PC-3 (cell line): Measurements from ENCODE around the gene HDX. TPM values are rescaled to one million over a fixed set of nuclear protein-coding genes. Genes with fewer than 3 reads are reported as not detected.

Experiments
- ATAC-seq: fragments of 200-7000 bp; cut with Tn5 transposase; 2 replicates; pipeline ENCODE4 v1.9.1; 2020; ENCODE audit warnings: mild to moderate bottlenecking, moderate library complexity
- BruUV-seq: library from RNA; stranded (reverse); fragments of 400-500 nt; replicated peaks from 2 replicates; lab custom pipeline; 2021; lab: Mats Ljungman, UMichigan
- CTCF ChIA-PET: fragments of 300-600 bp; sonication (Branson Sonifier 250); formaldehyde crosslinking; loops from one replicate; lab custom pipeline; 2022; ENCODE audit warnings: antibody characterized with exemption; lab: Charles Lee
- POLR2A ChIA-PET: fragments of 300-600 bp; sonication (Branson Sonifier 250); formaldehyde crosslinking; loops from one replicate; lab custom pipeline; 2022; ENCODE audit warnings: antibody characterized with exemption; ENCODE audit not compliant: unreplicated experiment; lab: Charles Lee
- DNase-seq: peaks from one replicate; pipeline ENCODE4 v3.0.0-alpha.2; 2015
- H2AFZ ChIP-seq: fragments of 300-600 bp; sonication (generic); 2 replicates; pipeline ENCODE4 v1.6.0; 2016; ENCODE audit warnings: antibody characterized with exemption, low read length
- H3F3A ChIP-seq: fragments of 300-600 bp; sonication (generic); one replicate; pipeline ENCODE4 v1.6.0; 2017; ENCODE audit warnings: antibody characterized with exemption, low read length, control low read depth, mild to moderate bottlenecking; ENCODE audit not compliant: unreplicated experiment
- H3K27ac ChIP-seq: fragments of 300-600 bp; sonication (generic); 2 replicates; pipeline ENCODE4 v1.5.1; 2016; ENCODE audit warnings: mild to moderate bottlenecking, low read length
- H3K27me3 ChIP-seq: fragments of 300-600 bp; sonication (generic); 2 replicates; pipeline ENCODE4 v1.6.1; 2016; ENCODE audit warnings: low read length, mixed read lengths
- H3K36me3 ChIP-seq: fragments of 300-600 bp; sonication (generic); 2 replicates; pipeline ENCODE4 v1.6.1; 2016; ENCODE audit warnings: low read depth, mixed run types, low read length, mixed read lengths
- H3K4me1 ChIP-seq: fragments of 300-600 bp; sonication (generic); 2 replicates; pipeline ENCODE4 v1.5.1; 2016; ENCODE audit warnings: low read length; ENCODE audit not compliant: insufficient read depth
- H3K4me2 ChIP-seq: fragments of 300-600 bp; sonication (generic); 2 replicates; pipeline ENCODE4 v1.6.0; 2016; ENCODE audit warnings: low read length
- H3K4me3 ChIP-seq: fragments of 300-600 bp; sonication (generic); 2 replicates; pipeline ENCODE4 v1.5.1; 2016; ENCODE audit warnings: mild to moderate bottlenecking, low read length, mixed read lengths
- H3K79me2 ChIP-seq: fragments of 300-600 bp; sonication (generic); 2 replicates; pipeline ENCODE4 v1.6.1; 2017; ENCODE audit warnings: low read length, mixed read lengths
- H3K9ac ChIP-seq: fragments of 300-600 bp; sonication (generic); 2 replicates; pipeline ENCODE4 v1.6.0; 2016; ENCODE audit warnings: mild to moderate bottlenecking, low read length
- H3K9me2 ChIP-seq: fragments of 300-600 bp; sonication (generic); replicated peaks from 2 replicates; pipeline ENCODE4 v1.6.1; 2016; ENCODE audit warnings: mixed run types, low read length, mixed read lengths
- H3K9me3 ChIP-seq: fragments of 300-600 bp; sonication (generic); 2 replicates; pipeline ENCODE4 v1.6.1; 2016; ENCODE audit warnings: low read length, mixed read lengths
- H4K20me1 ChIP-seq: fragments of 300-600 bp; sonication (generic); 2 replicates; pipeline ENCODE4 v1.6.1; 2016; ENCODE audit warnings: low read length, mixed read lengths
- EZH2 ChIP-seq: fragments of 300-600 bp; sonication (generic); IDR thresholded peaks from one replicate; pipeline ENCODE4 v1.6.1; 2017; ENCODE audit warnings: antibody characterized with exemption, mild to moderate bottlenecking, low read length; ENCODE audit not compliant: unreplicated experiment
- EZH2phosphoT487 ChIP-seq: fragments of 300-600 bp; sonication (generic); IDR thresholded peaks from 2 replicates; pipeline ENCODE4 v1.6.1; 2018; ENCODE audit warnings: mild to moderate bottlenecking, antibody characterized with exemption, low read length, borderline replicate concordance
- intact Hi-C: fragments of 100-400 bp; cut with micrococcal nuclease; formaldehyde crosslinking; loops from 2 replicates; pipeline ENCODE4 v1.9.0; 2023
- total RNA-seq: library from RNA; depleted of rRNA; stranded (reverse); fragments of >200 nt; gene quantifications from 2 replicates; pipeline ENCODE4 v1.2.3, GENCODE V29; 2014
- TF ChIP-seq, protein P1 (sequence below): fragments of 300-600 bp; sonication (generic); conservative IDR thresholded peaks from 2 replicates; pipeline ENCODE4 v1.5.1; 2017; ENCODE audit warnings: antibody characterized with exemption, low read depth, mild to moderate bottlenecking, low read length

The HDX gene
- total RNA-seq, 1 experiment from 2014 or later: 3.4 TPM

DNA sequence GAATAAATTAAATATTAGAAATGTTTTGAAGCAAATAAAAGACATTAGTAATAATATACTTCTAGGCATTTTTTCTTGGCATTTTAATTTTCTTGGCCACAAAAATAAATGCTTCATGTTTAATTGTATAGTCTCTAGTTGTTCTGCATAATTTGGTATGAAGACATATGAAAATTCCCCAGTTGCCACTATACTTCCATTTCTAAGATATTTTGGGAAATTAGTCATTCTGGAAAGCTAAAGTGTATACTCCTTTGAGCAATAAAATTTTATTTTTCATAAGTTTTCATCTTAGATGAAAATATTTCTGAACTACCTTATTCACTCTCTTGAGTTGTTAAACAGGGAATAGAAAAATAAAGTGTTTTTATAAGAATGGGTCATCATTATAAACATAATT, 13.8 kb downstream of the HDX start:
- Histone ChIP-seq H3K27me3 (no peaks in the 10 kb centered on the region), H3K79me2 (no peaks in the 10 kb centered on the region), H3K9me3 (no peaks in the 10 kb centered on the region), H2AFZ (no peak overlapping the region), H3K4me1 (no peaks in the 10 kb centered on the region), H3K9me2 (no peaks in the 10 kb centered on the region), H4K20me1 (no peaks in the 10 kb centered on the region), H3K27ac (no peak overlapping the region), H3K36me3 (no peaks in the 10 kb centered on the region), H3K4me2 (no peak overlapping the region), H3K9ac (no peak overlapping the region), H3K4me3 (no peak overlapping the region), H3F3A (no peaks in the 10 kb centered on the region)
- no peak for TF ChIP-seq EZH2
- intact Hi-C loops: no loop called here
- ChIA-PET POLR2A (no interaction called here), CTCF (no interaction called here)
- no peak for ATAC-seq
- DNase-seq: no peak
- no TSS peak for BruUV-seq

DNA sequence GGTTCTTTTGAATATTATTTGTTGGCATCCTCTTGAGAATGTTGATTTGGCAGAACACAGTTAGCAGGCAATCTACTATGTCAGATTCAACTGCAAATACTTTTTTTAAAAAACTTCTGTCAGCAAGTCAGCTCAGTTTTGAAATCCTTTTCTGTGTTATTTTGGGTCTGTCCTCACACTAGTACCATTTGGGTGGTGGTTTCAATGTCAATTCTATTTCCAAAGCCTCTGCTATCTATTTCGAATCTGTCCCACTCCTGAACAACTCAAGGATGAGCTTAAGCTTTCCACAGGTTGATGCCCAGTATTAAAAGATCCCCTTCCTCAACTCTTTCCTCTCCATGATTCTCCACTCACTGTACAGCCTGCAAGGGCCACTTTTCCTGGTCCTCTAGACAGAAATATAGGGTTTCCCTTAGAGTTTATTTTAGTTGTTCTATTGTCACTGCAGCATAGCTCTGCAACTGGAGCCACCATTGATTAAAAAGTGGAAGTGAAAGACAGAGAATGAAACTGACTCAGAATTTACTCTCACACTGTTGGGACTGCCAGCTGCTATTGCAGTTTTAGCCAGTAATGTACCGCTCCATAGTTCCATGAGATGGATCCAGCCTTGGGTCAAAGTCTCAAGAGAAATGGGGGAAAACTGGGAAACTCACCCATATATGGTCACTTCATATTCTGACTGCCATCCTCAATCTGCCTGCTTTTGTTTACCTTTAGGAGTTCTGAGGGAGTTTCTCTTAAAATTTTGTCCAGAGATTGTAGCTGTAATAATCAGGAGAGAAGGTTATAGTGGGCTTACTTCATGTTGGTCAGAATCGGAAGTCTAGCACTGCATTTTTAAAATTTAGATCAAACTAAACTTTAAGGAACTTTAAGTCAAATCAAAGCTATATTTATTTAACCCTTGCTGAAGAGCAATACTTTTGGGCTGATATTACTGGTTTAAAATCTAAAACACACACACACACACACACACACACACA, 14.6 kb downstream of the HDX start:
- intact Hi-C loops: no loop called here

DNA sequence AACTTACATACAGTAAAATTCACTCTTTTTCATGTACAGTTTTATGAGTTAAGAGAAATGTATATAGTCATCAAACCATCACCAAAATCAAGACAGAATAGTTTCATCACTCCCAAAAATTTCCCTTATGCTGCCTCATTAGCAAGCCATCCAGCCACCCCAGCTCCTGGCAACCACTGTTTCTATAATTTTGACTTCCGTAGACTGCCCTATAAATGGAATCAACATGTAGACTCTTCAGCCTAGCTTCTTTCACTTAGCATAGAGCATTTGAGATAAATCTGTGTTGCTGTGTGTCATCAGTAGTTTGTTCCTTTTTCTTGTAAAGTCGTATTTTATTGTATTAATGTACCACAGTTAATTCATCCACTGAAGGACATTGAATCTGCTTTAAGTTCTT, 23.2 kb downstream of the HDX start:
- Histone ChIP-seq H3F3A (no peaks in the 10 kb centered on the region), H3K27ac (no peak overlapping the region), H3K4me2 (no peak overlapping the region), H3K4me3 (no peak overlapping the region), H2AFZ (no peak overlapping the region), H3K4me1 (no peaks in the 10 kb centered on the region), H3K9ac (no peak overlapping the region), H3K9me3 (no peaks in the 10 kb centered on the region), H3K36me3 (no peaks in the 10 kb centered on the region), H3K27me3 (no peaks in the 10 kb centered on the region), H3K9me2 (no peaks in the 10 kb centered on the region), H3K79me2 (no peaks in the 10 kb centered on the region), H4K20me1 (no peaks in the 10 kb centered on the region)
- ChIA-PET CTCF (no interaction called here), POLR2A (no interaction called here)
- TF ChIP-seq EZH2phosphoT487 (no peak), EZH2 (no peak)
- TF ChIP-seq, protein P1, sequence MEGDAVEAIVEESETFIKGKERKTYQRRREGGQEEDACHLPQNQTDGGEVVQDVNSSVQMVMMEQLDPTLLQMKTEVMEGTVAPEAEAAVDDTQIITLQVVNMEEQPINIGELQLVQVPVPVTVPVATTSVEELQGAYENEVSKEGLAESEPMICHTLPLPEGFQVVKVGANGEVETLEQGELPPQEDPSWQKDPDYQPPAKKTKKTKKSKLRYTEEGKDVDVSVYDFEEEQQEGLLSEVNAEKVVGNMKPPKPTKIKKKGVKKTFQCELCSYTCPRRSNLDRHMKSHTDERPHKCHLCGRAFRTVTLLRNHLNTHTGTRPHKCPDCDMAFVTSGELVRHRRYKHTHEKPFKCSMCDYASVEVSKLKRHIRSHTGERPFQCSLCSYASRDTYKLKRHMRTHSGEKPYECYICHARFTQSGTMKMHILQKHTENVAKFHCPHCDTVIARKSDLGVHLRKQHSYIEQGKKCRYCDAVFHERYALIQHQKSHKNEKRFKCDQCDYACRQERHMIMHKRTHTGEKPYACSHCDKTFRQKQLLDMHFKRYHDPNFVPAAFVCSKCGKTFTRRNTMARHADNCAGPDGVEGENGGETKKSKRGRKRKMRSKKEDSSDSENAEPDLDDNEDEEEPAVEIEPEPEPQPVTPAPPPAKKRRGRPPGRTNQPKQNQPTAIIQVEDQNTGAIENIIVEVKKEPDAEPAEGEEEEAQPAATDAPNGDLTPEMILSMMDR: no peak
- ATAC-seq (no peak), DNase-seq (no peak)
- BruUV-seq: no TSS peak
- intact Hi-C loops: no loop called here

More for the DNA sequence above, 14.6 kb downstream of the HDX start:
- Histone ChIP-seq H3K9ac (no peak overlapping the region), H3K27me3 (no peaks in the 10 kb centered on the region), H3K9me3 (no peaks in the 10 kb centered on the region), H3K4me3 (no peak overlapping the region), H3F3A (no peaks in the 10 kb centered on the region), H3K4me2 (no peak overlapping the region), H3K9me2 (no peaks in the 10 kb centered on the region), H3K4me1 (no peaks in the 10 kb centered on the region), H4K20me1 (no peaks in the 10 kb centered on the region), H3K27ac (no peak overlapping the region), H3K36me3 (no peaks in the 10 kb centered on the region), H2AFZ (no peak overlapping the region), H3K79me2 (no peaks in the 10 kb centered on the region)
- CTCF ChIA-PET: no interaction called here
- ATAC-seq: no peak
- no peak for DNase-seq
- TF ChIP-seq EZH2 (no peak), EZH2phosphoT487 (no peak)
- TF ChIP-seq, protein P1: no peak
- no TSS peak for BruUV-seq
- POLR2A ChIA-PET: no interaction called here
